MM.1S (cell line): Measurements from ENCODE around the gene PAQR9.

Experiments
- DNase-seq: peaks from one replicate; pipeline ENCODE4 v3.0.0-alpha.2; 2015
- H2AFZ ChIP-seq: fragments of 300-600 bp; sonication (generic); 2 replicates; pipeline ENCODE4 v1.6.0; 2016; ENCODE audit warnings: antibody characterized with exemption, low read length
- H3F3A ChIP-seq: fragments of 300-600 bp; sonication (generic); 2 replicates; pipeline ENCODE4 v1.6.1; 2016; ENCODE audit warnings: mild to moderate bottlenecking, antibody characterized with exemption, low read length, moderate library complexity, mixed read lengths; ENCODE audit not compliant: insufficient read depth
- H3K27ac ChIP-seq: fragments of 300-600 bp; sonication (generic); 2 replicates; pipeline ENCODE4 v1.5.1; 2016; ENCODE audit warnings: mild to moderate bottlenecking, low read length
- H3K27me3 ChIP-seq: fragments of 300-600 bp; sonication (generic); replicated peaks from 2 replicates; pipeline ENCODE4 v1.6.0; 2016; ENCODE audit warnings: low read length; ENCODE audit not compliant: insufficient read depth
- H3K36me3 ChIP-seq: fragments of 300-600 bp; sonication (generic); replicated peaks from 2 replicates; pipeline ENCODE4 v1.6.1; 2016; ENCODE audit warnings: mild to moderate bottlenecking, low read length, mixed read lengths; ENCODE audit not compliant: insufficient read depth
- H3K4me1 ChIP-seq: fragments of 300-600 bp; sonication (generic); 2 replicates; pipeline ENCODE4 v1.6.1; 2016; ENCODE audit warnings: low read length, mixed read lengths
- H3K4me2 ChIP-seq: fragments of 300-600 bp; sonication (generic); 2 replicates; pipeline ENCODE4 v1.6.0; 2016; ENCODE audit warnings: low read depth, low read length
- H3K4me3 ChIP-seq: fragments of 300-600 bp; sonication (generic); 2 replicates; pipeline ENCODE4 v1.5.1; 2016; ENCODE audit warnings: low read length, mixed read lengths
- H3K79me2 ChIP-seq: fragments of 300-600 bp; sonication (generic); 2 replicates; pipeline ENCODE4 v1.6.1; 2016; ENCODE audit warnings: mixed run types, low read length, mixed read lengths
- H3K9ac ChIP-seq: fragments of 300-600 bp; sonication (generic); 2 replicates; pipeline ENCODE4 v1.6.1; 2016; ENCODE audit warnings: low read length, mixed read lengths
- H3K9me2 ChIP-seq: fragments of 300-600 bp; sonication (generic); replicated peaks from 2 replicates; pipeline ENCODE4 v1.6.1; 2016; ENCODE audit warnings: mild to moderate bottlenecking, low read length, mixed read lengths; ENCODE audit not compliant: insufficient read depth
- H3K9me3 ChIP-seq: fragments of 300-600 bp; sonication (generic); replicated peaks from 2 replicates; pipeline ENCODE4 v1.6.1; 2016; ENCODE audit warnings: mild to moderate bottlenecking, low read length, mixed read lengths; ENCODE audit not compliant: insufficient read depth
- H4K20me1 ChIP-seq: fragments of 300-600 bp; sonication (generic); 2 replicates; pipeline ENCODE4 v1.6.1; 2016; ENCODE audit warnings: mild to moderate bottlenecking, low read length, moderate library complexity, mixed read lengths; ENCODE audit not compliant: insufficient read depth
- CTCF ChIP-seq: fragments of 300-600 bp; sonication (generic); IDR thresholded peaks from 2 replicates; pipeline ENCODE4 v1.5.1; 2016; ENCODE audit warnings: antibody characterized with exemption, low read length, mixed read lengths
- EZH2 ChIP-seq: fragments of 300-600 bp; sonication (generic); optimal IDR thresholded peaks from 2 replicates; pipeline ENCODE3; 2017; ENCODE audit warnings: low read depth, mild to moderate bottlenecking, antibody characterized with exemption, low read length, mixed read lengths
- EZH2phosphoT487 ChIP-seq: fragments of 300-600 bp; sonication (generic); IDR thresholded peaks from 2 replicates; pipeline ENCODE4 v1.6.1; 2018; ENCODE audit warnings: antibody characterized with exemption, low read length

The PAQR9 gene

GRCh38 chr3:142951794-142952193, 11.7 kb downstream of the PAQR9 start:
- Histone ChIP-seq H3K4me2 (no peak overlapping the region), H2AFZ (no peak overlapping the region)

GRCh38 chr3:142950972-142951371, 12.5 kb downstream of the PAQR9 start:
- Histone ChIP-seq H4K20me1 (no peaks in the 10 kb centered on the region), H3K9me2 (no peaks in the 10 kb centered on the region), H3K4me1 (no peaks in the 10 kb centered on the region), H3K9ac (no peak overlapping the region), H3K27me3 (no peaks in the 10 kb centered on the region), H3K79me2 (no peaks in the 10 kb centered on the region), H3K27ac (no peak overlapping the region), H2AFZ (no peak overlapping the region), H3K36me3 (no peaks in the 10 kb centered on the region), H3K4me3 (no peak overlapping the region), H3K9me3 (no peaks in the 10 kb centered on the region), H3F3A (no peaks in the 10 kb centered on the region), H3K4me2 (no peak overlapping the region)
- TF ChIP-seq CTCF (no peak), EZH2phosphoT487 (no peak), EZH2 (no peak)
- DNase-seq: no peak

More at GRCh38 chr3:142951794-142952193, 11.7 kb downstream of the PAQR9 start:
- H3K27ac ChIP-seq: no peak overlapping the region
- no peaks in the 10 kb centered on the region for H3K9me3 ChIP-seq
- H3K4me1 ChIP-seq: no peaks in the 10 kb centered on the region
- no peaks in the 10 kb centered on the region for H4K20me1 ChIP-seq
- no peak overlapping the region for H3K4me3 ChIP-seq
- H3F3A ChIP-seq: no peaks in the 10 kb centered on the region
- no peaks in the 10 kb centered on the region for H3K36me3 ChIP-seq
- DNase-seq: no peak
- H3K79me2 ChIP-seq: no peaks in the 10 kb centered on the region
- TF ChIP-seq CTCF (no peak), EZH2phosphoT487 (no peak), EZH2 (no peak)
- H3K9ac ChIP-seq: no peak overlapping the region
- H3K27me3 ChIP-seq: no peaks in the 10 kb centered on the region
- no peaks in the 10 kb centered on the region for H3K9me2 ChIP-seq

GRCh38 chr3:142947799-142948575, 15.5 kb downstream of the PAQR9 start:
- no peak overlapping the region for H3K4me2 ChIP-seq
- no peak overlapping the region for H3K27ac ChIP-seq
- no peaks in the 10 kb centered on the region for H3K9me3 ChIP-seq
- no peaks in the 10 kb centered on the region for H3K9me2 ChIP-seq
- H3K36me3 ChIP-seq: no peaks in the 10 kb centered on the region
- no peaks in the 10 kb centered on the region for H3K27me3 ChIP-seq
- TF ChIP-seq CTCF: no peak
- TF ChIP-seq EZH2: no peak
- H2AFZ ChIP-seq: no peak overlapping the region
- no peak for DNase-seq
- peaks cover 14% of the 10 kb centered on the region for H3K4me1 ChIP-seq
- H3K4me3 ChIP-seq: no peak overlapping the region
- no peaks in the 10 kb centered on the region for H4K20me1 ChIP-seq
- H3K9ac ChIP-seq: no peak overlapping the region
- no peaks in the 10 kb centered on the region for H3K79me2 ChIP-seq
- H3F3A ChIP-seq: peaks cover 6% of the 10 kb centered on the region; the same call in 1 of the 2 replicates
